ENCODE results near the gene DOCK9. TPM values are rescaled to one million over a fixed set of nuclear protein-coding genes. Genes with fewer than 3 reads are reported as not detected.

The DOCK9 gene
- total and polyA plus RNA-seq, 2 experiments from 2014 or later = 8.5 to 57.7 TPM

GRCh38 chr13:98878486-98879126 lies 99.3 kb downstream of the DOCK9 start:
- H3K4me2 ChIP-seq = no peak overlapping the region
- DNase-seq (ENCODE audit: low spot score) (no peak), ATAC-seq (no peak)
- Mint-ChIP-seq H3K9me3 (peaks cover 11% of the 10 kb centered on the region), H3K36me3 (ENCODE audit: low read depth) (peaks cover 17% of the 10 kb centered on the region), H3K4me3 (no peak overlapping the region), H3K4me1 (peaks cover 24% of the 10 kb centered on the region), H3K27me3 (ENCODE audit: insufficient read depth, low read depth, poor library complexity) (no peaks in the 10 kb centered on the region), H3K27ac (no peak overlapping the region)
- TF ChIP-seq, protein P1, sequence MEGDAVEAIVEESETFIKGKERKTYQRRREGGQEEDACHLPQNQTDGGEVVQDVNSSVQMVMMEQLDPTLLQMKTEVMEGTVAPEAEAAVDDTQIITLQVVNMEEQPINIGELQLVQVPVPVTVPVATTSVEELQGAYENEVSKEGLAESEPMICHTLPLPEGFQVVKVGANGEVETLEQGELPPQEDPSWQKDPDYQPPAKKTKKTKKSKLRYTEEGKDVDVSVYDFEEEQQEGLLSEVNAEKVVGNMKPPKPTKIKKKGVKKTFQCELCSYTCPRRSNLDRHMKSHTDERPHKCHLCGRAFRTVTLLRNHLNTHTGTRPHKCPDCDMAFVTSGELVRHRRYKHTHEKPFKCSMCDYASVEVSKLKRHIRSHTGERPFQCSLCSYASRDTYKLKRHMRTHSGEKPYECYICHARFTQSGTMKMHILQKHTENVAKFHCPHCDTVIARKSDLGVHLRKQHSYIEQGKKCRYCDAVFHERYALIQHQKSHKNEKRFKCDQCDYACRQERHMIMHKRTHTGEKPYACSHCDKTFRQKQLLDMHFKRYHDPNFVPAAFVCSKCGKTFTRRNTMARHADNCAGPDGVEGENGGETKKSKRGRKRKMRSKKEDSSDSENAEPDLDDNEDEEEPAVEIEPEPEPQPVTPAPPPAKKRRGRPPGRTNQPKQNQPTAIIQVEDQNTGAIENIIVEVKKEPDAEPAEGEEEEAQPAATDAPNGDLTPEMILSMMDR (conservative IDR thresholded peaks at IDR 0.05; ENCODE audit: low read depth in 2 of 2) = no peak
- no peak for TF ChIP-seq STAT1 (IDR thresholded peaks at IDR 0.05; ENCODE audit: unreplicated experiment)
- no peak for TF ChIP-seq EZH2phosphoT487 (IDR thresholded peaks at IDR 0.05; ENCODE audit: unreplicated experiment)
- 0 out of 2 replicates have a peak, but pooled peaks cover 3% of the 10 kb centered on the region for H3K9me2 ChIP-seq (ENCODE audit: insufficient read depth)
- no peaks in the 10 kb centered on the region for H3K27me3 ChIP-seq (ENCODE audit: insufficient read depth)
- H3F3A ChIP-seq (replicated peaks; ENCODE audit: low read depth) = no peaks in the 10 kb centered on the region
- no peak overlapping the region for H3K27ac ChIP-seq (ENCODE audit: low read depth)
- H3K4me1 ChIP-seq (ENCODE audit: insufficient read depth) = peaks cover 11% of the 10 kb centered on the region
- no peaks in the 10 kb centered on the region for H3K79me2 ChIP-seq (replicated peaks; ENCODE audit: insufficient read depth)
- H4K20me1 ChIP-seq (replicated peaks; ENCODE audit: insufficient read depth) = no peaks in the 10 kb centered on the region
- no peak overlapping the region for H3K4me3 ChIP-seq
- peaks cover 7% of the 10 kb centered on the region; the same call in 1 of the 2 replicates for H3K36me3 ChIP-seq (ENCODE audit: insufficient read depth)
- no peak overlapping the region for H2AFZ ChIP-seq

DNA sequence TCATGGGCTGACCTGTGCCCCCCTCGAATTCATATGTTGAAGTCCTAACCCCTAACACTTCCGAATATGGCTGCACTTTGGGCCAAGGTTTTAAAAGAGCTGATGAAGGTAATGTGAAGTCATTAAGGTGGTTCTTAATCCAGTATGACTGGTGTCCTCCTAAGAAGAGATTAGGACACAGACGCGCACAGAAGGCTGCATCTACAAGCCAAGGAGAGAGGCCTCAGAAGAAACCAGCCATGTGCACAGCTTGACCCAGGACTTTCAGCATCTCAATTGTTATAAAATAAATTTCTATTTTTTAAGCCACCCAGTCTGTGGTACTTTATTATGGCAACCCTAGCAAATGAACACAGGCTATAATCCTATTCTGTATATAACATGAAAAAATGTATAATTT lies 99.9 kb downstream of the DOCK9 start:
- ATAC-seq = no peak
- peaks cover 24% of the 10 kb centered on the region for H3K4me1 Mint-ChIP-seq

More for the DNA sequence above, 99.9 kb downstream of the DOCK9 start:
- H3K36me3 ChIP-seq (ENCODE audit: insufficient read depth) = peaks cover 7% of the 10 kb centered on the region; the same call in 1 of the 2 replicates
- no peaks in the 10 kb centered on the region for H3F3A ChIP-seq (replicated peaks; ENCODE audit: low read depth)
- 0 out of 2 replicates have a peak, but pooled peaks cover 3% of the 10 kb centered on the region for H3K9me2 ChIP-seq (ENCODE audit: insufficient read depth)
- H2AFZ ChIP-seq = no peak overlapping the region
- H3K27ac Mint-ChIP-seq = no peak overlapping the region
- no peak overlapping the region for H3K27ac ChIP-seq (ENCODE audit: low read depth)
- no peak overlapping the region for H3K4me3 Mint-ChIP-seq
- H4K20me1 ChIP-seq (replicated peaks; ENCODE audit: insufficient read depth) = no peaks in the 10 kb centered on the region
- TF ChIP-seq CREB1 (CRISPR knock-in tag; IDR thresholded peaks at IDR 0.05; ENCODE audit: low read depth) (no peak), ZNF331 (CRISPR knock-in tag; IDR thresholded peaks at IDR 0.05; ENCODE audit: low read depth) (no peak), JUNB (IDR thresholded peaks at IDR 0.05; ENCODE audit: unreplicated experiment) (no peak), NANOG (IDR thresholded peaks at IDR 0.05; ENCODE audit: borderline replicate concordance) (no peak), EZH2phosphoT487 (IDR thresholded peaks at IDR 0.05; ENCODE audit: unreplicated experiment) (no peak), POLR2AphosphoS5 (IDR thresholded peaks at IDR 0.05; ENCODE audit: low read depth) (no peak)
- TF ChIP-seq, protein P1 (conservative IDR thresholded peaks at IDR 0.05; ENCODE audit: low read depth in 2 of 2) = no peak
- no peaks in the 10 kb centered on the region for H3K79me2 ChIP-seq (replicated peaks; ENCODE audit: insufficient read depth)
- H3K36me3 Mint-ChIP-seq (ENCODE audit: low read depth) = peaks cover 23% of the 10 kb centered on the region
- peaks cover 17% of the 10 kb centered on the region for H3K9me3 Mint-ChIP-seq
- peaks cover 11% of the 10 kb centered on the region for H3K4me1 ChIP-seq (ENCODE audit: insufficient read depth)
- no peaks in the 10 kb centered on the region for H3K27me3 Mint-ChIP-seq (ENCODE audit: insufficient read depth, low read depth, poor library complexity)
- no peaks in the 10 kb centered on the region for H3K27me3 ChIP-seq (ENCODE audit: insufficient read depth)
- no peak overlapping the region for H3K4me3 ChIP-seq
- no peak overlapping the region for H3K4me2 ChIP-seq
- DNase-seq (ENCODE audit: low spot score) = no peak
